GM21723 (cell line): ENCODE measurements around the gene GPD1L.
"Not testable (repeated sequence)": the region's sequence is repeated elsewhere in the genome, so short reads cannot be mapped to it uniquely, and the experiment has no call there.

Experiments used
- ATAC-seq: cut with Tn5 transposase; IDR thresholded peaks from one replicate; pipeline ENCODE4 v1.9.1; 2021; ENCODE audit warnings: mild to moderate bottlenecking, moderate library complexity; ENCODE audit not compliant: unreplicated experiment

The GPD1L gene

GRCh38 chr3:32105291-32106131 is 909 bp upstream of the GPD1L start:
- no peak for ATAC-seq

- ATAC-seq: peak; percentile 1
Measured at GRCh38 chr3:32106929-32107362, 526 bp downstream of the GPD1L start.

GRCh38 chr3:32108224-32108623 is 1.8 kb downstream of the GPD1L start:
- not testable (repeated sequence) for ATAC-seq

- ATAC-seq: no peak
Measured at GRCh38 chr3:32109256-32109655, 2.8 kb downstream of the GPD1L start.

- ATAC-seq: no peak
Measured at GRCh38 chr3:32110233-32110760, 3.9 kb downstream of the GPD1L start.

- no peak for ATAC-seq
Measured at GRCh38 chr3:32111560-32111959, 5.1 kb downstream of the GPD1L start.

GRCh38 chr3:32113566-32113965 is 7.1 kb downstream of the GPD1L start:
- ATAC-seq: no peak

- no peak for ATAC-seq
Measured at GRCh38 chr3:32113981-32114545, 7.6 kb downstream of the GPD1L start.

GRCh38 chr3:32114546-32115386 is 8.3 kb downstream of the GPD1L start:
- not testable (repeated sequence) for ATAC-seq

- ATAC-seq: no peak
Measured at GRCh38 chr3:32117320-32117719, 10.9 kb downstream of the GPD1L start.

- ATAC-seq: no peak
Measured at GRCh38 chr3:32118215-32118614, 11.8 kb downstream of the GPD1L start.

GRCh38 chr3:32120471-32120870 is 14.1 kb downstream of the GPD1L start:
- no peak for ATAC-seq

GRCh38 chr3:32121137-32121536 is 14.7 kb downstream of the GPD1L start:
- ATAC-seq: no peak

- ATAC-seq: no peak
Measured at GRCh38 chr3:32123620-32124019, 17.2 kb downstream of the GPD1L start.

- ATAC-seq: no peak
Measured at GRCh38 chr3:32125012-32125411, 18.6 kb downstream of the GPD1L start.

GRCh38 chr3:32126305-32127015 is 20.0 kb downstream of the GPD1L start:
- no peak for ATAC-seq

GRCh38 chr3:32127219-32127826 is 20.9 kb downstream of the GPD1L start:
- no peak for ATAC-seq

GRCh38 chr3:32128936-32129335 is 22.5 kb downstream of the GPD1L start:
- ATAC-seq: no peak

GRCh38 chr3:32129832-32130231 is 23.4 kb downstream of the GPD1L start:
- ATAC-seq: no peak

- no peak for ATAC-seq
Measured at GRCh38 chr3:32132121-32132520, 25.7 kb downstream of the GPD1L start.
